Activated CD4-positive, alpha-beta T cell treated with anti-CD3 and anti-CD28 coated beads, Interleukin-2, amount 10 ng/mL, durations not matched to agents 7 days and 5 days (primary cell): ENCODE data around the gene PPP2R5B. TPM values are rescaled to one million over a fixed set of nuclear protein-coding genes. Genes with fewer than 3 reads are reported as not detected.

Experiments
- CTCF ChIA-PET: fragments of 350-600 bp; sonication (Branson Sonifier 250); formaldehyde crosslinking; loops from one replicate; lab custom pipeline; 2021; ENCODE audit warnings: antibody characterized with exemption; lab: Charles Lee
- POLR2A ChIA-PET: fragments of 350-600 bp; sonication (Branson Sonifier 250); formaldehyde crosslinking; loops from one replicate; lab custom pipeline; 2021; ENCODE audit warnings: antibody characterized with exemption; lab: Charles Lee
- DNase-seq: peaks from one replicate; pipeline ENCODE4 v3.0.0-alpha.2; 2020
- H3K27ac Mint-ChIP-seq: one replicate; pipeline ENCODE4 v1.8.0; 2021; ENCODE audit warnings: mild to moderate bottlenecking, moderate library complexity, mixed read lengths
- H3K27me3 Mint-ChIP-seq: one replicate; pipeline ENCODE4 v1.8.0; 2021; ENCODE audit warnings: mixed read lengths
- H3K36me3 Mint-ChIP-seq: one replicate; pipeline ENCODE4 v1.8.0; 2021; ENCODE audit warnings: low read depth, mixed read lengths
- H3K4me1 Mint-ChIP-seq: one replicate; pipeline ENCODE4 v1.8.0; 2021; ENCODE audit warnings: mixed read lengths
- H3K4me3 Mint-ChIP-seq: one replicate; pipeline ENCODE4 v1.8.0; 2021; ENCODE audit warnings: mild to moderate bottlenecking, moderate library complexity, mixed read lengths
- H3K9me3 Mint-ChIP-seq: one replicate; pipeline ENCODE4 v1.8.0; 2021; ENCODE audit warnings: mixed read lengths
- total RNA-seq, 2 experiments: library from RNA; stranded (reverse); gene quantifications; one replicate each; pipeline ENCODE4 v1.2.3, GENCODE V29; 2021

PPP2R5B gene
- total RNA-seq, 2 experiments from 2014 or later: 12.0 to 13.7 TPM

GRCh38 chr11:64925536-64926436, 1.3 kb downstream of the PPP2R5B start:
- Mint-ChIP-seq H3K4me1 (peaks cover 16% of the 10 kb centered on the region), H3K36me3 (peaks cover 3% of the 10 kb centered on the region), H3K4me3 (peak overlapping the region; percentile 86), H3K27ac (no peak overlapping the region), H3K9me3 (no peaks in the 10 kb centered on the region), H3K27me3 (no peaks in the 10 kb centered on the region)
- CTCF ChIA-PET: interaction anchor here (0.8 kb wide), 1 partner anchor 82 kb away, joined by 4 read pairs; the partner anchor contains the start of gene CDC42BPG
- DNase-seq: no peak
- POLR2A ChIA-PET: no interaction called here

DNA sequence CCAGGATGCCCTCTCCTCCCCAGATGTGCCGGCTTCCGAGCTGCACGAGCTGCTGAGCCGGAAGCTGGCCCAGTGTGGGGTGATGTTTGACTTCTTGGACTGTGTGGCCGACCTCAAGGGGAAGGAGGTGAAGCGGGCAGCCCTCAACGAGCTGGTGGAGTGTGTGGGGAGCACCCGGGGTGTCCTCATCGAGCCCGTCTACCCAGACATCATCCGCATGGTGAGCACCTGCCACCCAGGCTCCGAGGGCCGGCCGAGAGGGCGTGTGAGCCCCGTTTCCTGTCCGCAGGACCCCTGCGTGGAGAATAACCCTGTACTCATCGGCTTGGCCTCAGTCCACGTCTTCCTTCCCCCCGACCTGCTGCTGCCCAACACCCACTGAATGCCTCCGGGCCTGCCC, 2.2 kb downstream of the PPP2R5B start:
- ChIA-PET CTCF (interaction anchor here (0.9 to 1.0 kb wide), 2 partner anchors 10 to 45 kb away, joined by 3 read pairs; partner anchors contain the start of gene MAJIN), POLR2A (interaction anchor here (1.2 kb wide), 1 partner anchor 195 kb away, joined by 3 read pairs; the partner anchor contains the start of genes FAU and MRPL49)
- peaks cover 16% of the 10 kb centered on the region for H3K4me1 Mint-ChIP-seq
- no peak for DNase-seq
- H3K27ac Mint-ChIP-seq: peak overlapping the region; percentile 63
- H3K27me3 Mint-ChIP-seq: no peaks in the 10 kb centered on the region
- H3K4me3 Mint-ChIP-seq: no peak overlapping the region
- H3K9me3 Mint-ChIP-seq: no peaks in the 10 kb centered on the region
- peaks cover 8% of the 10 kb centered on the region for H3K36me3 Mint-ChIP-seq

- peaks cover 10% of the 10 kb centered on the region for H3K4me1 Mint-ChIP-seq
- H3K27ac Mint-ChIP-seq: no peak overlapping the region
- H3K27me3 Mint-ChIP-seq: no peaks in the 10 kb centered on the region
- DNase-seq: no peak
- H3K9me3 Mint-ChIP-seq: no peaks in the 10 kb centered on the region
- no peak overlapping the region for H3K4me3 Mint-ChIP-seq
- CTCF ChIA-PET: interaction anchor here (1.2 to 1.8 kb wide), 2 partner anchors 85 kb away, joined by 3 to 6 read pairs; partner anchors contain the start of gene ARL2
- peaks cover 8% of the 10 kb centered on the region for H3K36me3 Mint-ChIP-seq
- POLR2A ChIA-PET: no interaction called here
These were observed 4.5 kb downstream of the PPP2R5B start for GRCh38 chr11:64928957-64929356.

GRCh38 chr11:64929625-64930024, 5.1 kb downstream of the PPP2R5B start:
- CTCF ChIA-PET: interaction anchor here (1.1 to 1.8 kb wide), 3 partner anchors 85 to 109 kb away, joined by 3 to 6 read pairs (median 3); partner anchors contain the start of gene ARL2
- Mint-ChIP-seq H3K9me3 (no peaks in the 10 kb centered on the region), H3K27ac (no peak overlapping the region), H3K4me1 (peaks cover 5% of the 10 kb centered on the region), H3K36me3 (peaks cover 8% of the 10 kb centered on the region), H3K4me3 (no peak overlapping the region), H3K27me3 (no peaks in the 10 kb centered on the region)
- DNase-seq: no peak
- POLR2A ChIA-PET: no interaction called here

DNA sequence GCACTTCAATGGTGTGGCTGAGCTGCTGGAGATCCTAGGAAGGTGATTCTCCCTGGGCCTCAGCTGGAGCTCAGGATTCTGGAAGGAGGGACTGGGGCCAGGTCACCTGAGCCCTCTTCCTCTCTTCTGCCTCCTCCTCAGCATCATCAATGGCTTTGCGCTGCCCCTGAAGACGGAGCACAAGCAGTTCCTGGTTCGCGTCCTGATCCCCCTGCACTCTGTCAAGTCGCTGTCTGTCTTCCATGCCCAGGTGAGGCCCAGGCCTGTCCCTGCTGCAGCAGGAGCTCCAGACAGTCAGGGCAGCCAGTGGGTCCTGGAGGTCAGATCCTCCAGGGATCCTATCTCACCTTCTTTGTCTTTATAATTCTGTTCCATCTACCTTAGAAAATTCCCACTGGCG, 5.9 kb downstream of the PPP2R5B start:
- ChIA-PET POLR2A (no interaction called here), CTCF (interaction anchor here (1.1 to 1.8 kb wide), 3 partner anchors 84 to 109 kb away, joined by 3 to 6 read pairs (median 3); partner anchors contain the start of gene ARL2)
- Mint-ChIP-seq H3K4me3 (no peak overlapping the region), H3K27ac (no peak overlapping the region), H3K27me3 (no peaks in the 10 kb centered on the region), H3K36me3 (peaks cover 8% of the 10 kb centered on the region), H3K4me1 (peaks cover under 1% of the 10 kb centered on the region), H3K9me3 (no peaks in the 10 kb centered on the region)
- no peak for DNase-seq

GRCh38 chr11:64931290-64931689, 6.8 kb downstream of the PPP2R5B start:
- H3K36me3 Mint-ChIP-seq: peaks cover 8% of the 10 kb centered on the region
- no peaks in the 10 kb centered on the region for H3K4me1 Mint-ChIP-seq
- no peak overlapping the region for H3K4me3 Mint-ChIP-seq
- no peaks in the 10 kb centered on the region for H3K27me3 Mint-ChIP-seq
- no peak for DNase-seq
- no peak overlapping the region for H3K27ac Mint-ChIP-seq
- ChIA-PET CTCF (no interaction called here), POLR2A (no interaction called here)
- no peaks in the 10 kb centered on the region for H3K9me3 Mint-ChIP-seq

- no peaks in the 10 kb centered on the region for H3K4me1 Mint-ChIP-seq
- peaks cover 8% of the 10 kb centered on the region for H3K36me3 Mint-ChIP-seq
- no peak overlapping the region for H3K27ac Mint-ChIP-seq
- CTCF ChIA-PET: interaction anchor here (2.5 kb wide), 1 partner anchor 12 kb away, joined by 9 read pairs; no protein-coding TSS in a partner anchor
- POLR2A ChIA-PET: no interaction called here
- H3K27me3 Mint-ChIP-seq: no peaks in the 10 kb centered on the region
- DNase-seq: no peak
- H3K9me3 Mint-ChIP-seq: no peaks in the 10 kb centered on the region
- H3K4me3 Mint-ChIP-seq: no peak overlapping the region
These were observed 7.8 kb downstream of the PPP2R5B start for GRCh38 chr11:64932324-64932723.

DNA sequence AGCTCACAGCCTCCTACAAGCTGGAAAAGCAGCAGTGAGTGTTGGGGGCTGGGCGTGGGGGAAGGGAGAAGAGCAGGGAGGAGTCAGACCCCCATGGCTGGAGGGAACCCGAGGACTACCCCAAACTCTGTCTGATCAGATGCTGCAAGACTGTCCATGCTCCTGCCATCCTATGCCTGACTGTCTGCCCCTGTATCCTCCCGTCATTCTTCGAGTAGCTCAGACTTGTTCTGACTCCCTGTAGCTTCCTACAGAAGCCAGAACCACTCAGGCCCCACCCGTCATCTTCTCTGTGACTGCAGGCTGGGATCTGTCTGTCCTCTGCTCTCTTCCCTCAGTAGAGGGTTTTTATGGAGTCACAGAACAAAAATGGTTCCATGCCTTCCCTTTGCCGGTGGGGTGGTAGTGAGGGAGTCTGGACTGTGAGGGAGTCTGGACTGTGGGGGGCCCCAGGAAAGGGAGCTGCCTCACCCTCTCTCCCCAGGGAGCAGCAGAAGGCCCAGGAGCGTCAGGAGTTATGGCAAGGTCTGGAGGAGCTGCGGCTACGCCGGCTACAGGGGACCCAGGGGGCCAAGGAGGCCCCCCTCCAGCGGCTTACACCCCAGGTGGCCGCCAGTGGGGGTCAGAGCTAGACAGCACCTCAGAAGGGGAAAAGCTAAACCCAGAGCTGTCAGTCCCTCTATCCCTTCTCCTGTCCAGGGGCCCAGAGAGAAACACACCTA, 8.9 kb downstream of the PPP2R5B start:
- no peak for DNase-seq
- ChIA-PET POLR2A (no interaction called here), CTCF (interaction anchor here (0.7 to 2.5 kb wide), 7 partner anchors 11 to 381 kb away, joined by 3 to 9 read pairs (median 3); partner anchors contain the start of gene ARL2)
- Mint-ChIP-seq H3K36me3 (peaks cover 8% of the 10 kb centered on the region), H3K27ac (no peak overlapping the region), H3K9me3 (no peaks in the 10 kb centered on the region), H3K27me3 (no peaks in the 10 kb centered on the region), H3K4me1 (no peaks in the 10 kb centered on the region), H3K4me3 (no peak overlapping the region)

GRCh38 chr11:64933935-64934681, 9.6 kb downstream of the PPP2R5B start:
- CTCF ChIA-PET: interaction anchor here (1.0 to 2.5 kb wide), 5 partner anchors 10 to 92 kb away, joined by 3 to 9 read pairs (median 5); partner anchors contain the start of gene ARL2
- H3K4me3 Mint-ChIP-seq: no peak overlapping the region
- no peaks in the 10 kb centered on the region for H3K4me1 Mint-ChIP-seq

GRCh38 chr11:64934682-64935358, 10.3 kb downstream of the PPP2R5B start:
- Mint-ChIP-seq H3K36me3 (peaks cover 8% of the 10 kb centered on the region), H3K4me3 (no peak overlapping the region), H3K27me3 (peaks cover 2% of the 10 kb centered on the region), H3K27ac (no peak overlapping the region), H3K4me1 (no peaks in the 10 kb centered on the region), H3K9me3 (no peaks in the 10 kb centered on the region)
- no peak for DNase-seq
- ChIA-PET POLR2A (no interaction called here), CTCF (interaction anchor here (0.6 to 2.5 kb wide), 4 partner anchors 10 to 80 kb away, joined by 5 to 9 read pairs (median 6); partner anchors contain the start of gene ARL2)

More at GRCh38 chr11:64933935-64934681, 9.6 kb downstream of the PPP2R5B start:
- no peak overlapping the region for H3K27ac Mint-ChIP-seq
- POLR2A ChIA-PET: no interaction called here
- no peaks in the 10 kb centered on the region for H3K9me3 Mint-ChIP-seq
- H3K27me3 Mint-ChIP-seq: peaks cover 2% of the 10 kb centered on the region
- no peak for DNase-seq
- peaks cover 8% of the 10 kb centered on the region for H3K36me3 Mint-ChIP-seq

DNA sequence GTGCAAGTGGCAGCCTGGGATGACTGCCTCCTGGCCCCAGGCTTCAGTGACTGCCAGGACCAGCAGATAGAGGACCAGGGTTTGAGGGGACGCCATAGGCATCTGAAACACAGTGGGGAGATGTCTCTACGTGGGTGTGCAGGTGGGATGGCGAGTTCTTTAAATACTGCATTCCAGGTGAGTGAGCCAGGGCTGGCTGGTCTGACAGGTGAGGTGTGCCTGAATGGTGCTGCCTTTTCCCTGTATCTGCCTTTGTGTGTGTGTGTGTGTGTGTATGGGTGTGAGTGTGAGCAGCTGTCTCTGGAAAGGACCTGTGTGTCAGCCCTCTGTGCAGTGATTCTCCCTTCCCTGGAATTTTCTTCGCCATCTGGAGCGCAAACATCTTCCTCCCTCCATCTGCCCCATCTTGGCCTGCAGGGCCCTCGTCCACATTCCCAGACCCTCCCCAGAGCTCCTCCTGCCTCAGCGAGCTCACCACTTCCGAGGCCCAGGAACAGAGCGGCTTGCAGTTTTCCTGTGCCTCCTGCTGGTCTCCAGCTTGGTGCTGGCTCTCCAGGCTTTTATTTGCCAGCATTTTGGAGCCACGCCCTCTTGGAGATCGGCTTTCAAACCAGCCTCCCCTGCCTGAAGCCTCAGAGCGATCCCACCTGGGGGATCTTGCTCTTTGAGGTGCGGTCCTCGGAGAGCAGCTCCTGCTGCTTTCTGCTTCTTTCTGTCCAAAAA, 11.0 kb downstream of the PPP2R5B start, which contains the start of gene GPHA2:
GPHA2 (minus strand) TSS at position 535 of the 723 bp plus-strand sequence; CDS start at position 102, 433 bp downstream.
- ChIA-PET POLR2A (interaction anchor here (0.6 kb wide), 1 partner anchor 117 kb away, joined by 3 read pairs; no protein-coding TSS in a partner anchor), CTCF (interaction anchor here (0.6 to 1.8 kb wide), 4 partner anchors 28 to 77 kb away, joined by 3 to 5 read pairs (median 4); no protein-coding TSS in a partner anchor)
- H3K9me3 Mint-ChIP-seq: no peaks in the 10 kb centered on the region
- no peak within 1 kb of the TSS for H3K4me3 Mint-ChIP-seq
- DNase-seq: no peak
- no peaks in the 10 kb centered on the region for H3K4me1 Mint-ChIP-seq
- H3K27me3 Mint-ChIP-seq: peaks cover 2% of the 10 kb centered on the region
- H3K36me3 Mint-ChIP-seq: peaks cover 8% of the 10 kb centered on the region
- no peak within 1 kb of the TSS for H3K27ac Mint-ChIP-seq
